ENCODE results near the gene OR5B3.
"Not testable (repeated sequence)": the region's sequence is repeated elsewhere in the genome, so short reads cannot be mapped to it uniquely, and the experiment has no call there.

The OR5B3 gene

DNA sequence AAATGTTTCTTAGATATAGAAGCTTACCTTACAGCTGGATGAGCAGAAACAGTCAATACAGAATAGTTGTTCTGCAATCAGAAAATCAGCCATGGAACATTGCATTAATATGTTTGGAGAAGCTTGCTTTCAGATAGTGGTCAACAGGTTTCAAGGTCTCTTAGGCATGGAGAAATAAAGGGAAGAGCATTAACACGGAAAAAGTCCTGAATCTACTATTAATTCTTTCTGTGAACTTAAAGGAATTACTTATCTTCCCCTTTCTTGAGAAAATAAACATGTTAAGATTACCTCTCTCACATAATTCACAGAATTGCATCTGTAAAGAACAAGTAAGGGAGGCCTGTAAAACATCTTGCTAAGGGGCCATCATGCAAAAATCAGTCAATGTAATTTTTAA is at the start of gene OR5B3:
TSS of gene OR5B3 (minus strand) at position 101 of the 400 bp plus-strand sequence. CDS start 3,465 bp downstream, outside the sequence.
- DNase-seq, result no peak

GRCh38 chr11:58451585-58451984 is 44.9 kb upstream of the OR5B3 start:
- no peak for DNase-seq

- no peak for DNase-seq
These were observed 39.6 kb upstream of the OR5B3 start for GRCh38 chr11:58446294-58446693.

DNA sequence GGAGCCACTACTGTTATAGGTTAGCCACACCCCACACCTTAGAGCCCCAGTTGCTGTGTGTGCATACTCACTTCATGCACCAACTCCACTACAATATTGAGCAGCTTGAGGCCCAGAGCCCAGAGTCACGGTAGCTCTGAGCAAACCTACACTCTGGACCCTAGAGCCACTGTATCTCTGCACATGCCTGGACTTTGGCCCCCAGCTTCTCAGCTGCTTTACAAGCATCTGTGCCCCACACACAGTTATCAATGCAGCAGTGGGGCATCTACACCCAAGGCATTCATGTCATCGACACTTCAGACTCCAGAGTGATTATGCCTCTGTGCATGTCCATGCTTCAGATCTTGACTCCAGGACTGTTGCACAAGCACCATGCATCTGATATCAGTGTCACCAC is 37.6 kb upstream of the OR5B3 start:
- DNase-seq, result no peak

DNA sequence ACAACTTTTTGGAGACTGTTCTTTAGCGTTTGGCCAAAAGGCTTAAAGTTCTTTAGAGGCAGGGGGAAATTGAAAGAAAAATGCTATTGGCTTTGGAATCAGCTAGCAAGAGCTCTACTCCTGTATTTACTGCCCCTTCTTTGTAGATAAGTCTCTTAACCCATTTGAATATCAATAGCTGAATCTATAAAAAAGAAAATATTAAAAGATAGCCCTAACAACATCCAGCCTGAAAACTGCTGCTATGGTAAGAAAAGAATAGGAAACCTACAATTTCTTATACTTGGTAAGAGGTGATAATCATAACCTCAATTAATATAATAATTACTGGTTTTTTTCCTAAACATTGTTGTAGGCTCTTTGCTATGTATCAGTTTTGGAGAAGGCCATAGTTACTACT is 35.5 kb upstream of the OR5B3 start, which contains the start of gene OR5B12:
TSS of gene OR5B12 (minus strand) at position 101 of the 400 bp plus-strand sequence. CDS start 2,085 bp downstream, outside the sequence.
- no peak for DNase-seq

DNA sequence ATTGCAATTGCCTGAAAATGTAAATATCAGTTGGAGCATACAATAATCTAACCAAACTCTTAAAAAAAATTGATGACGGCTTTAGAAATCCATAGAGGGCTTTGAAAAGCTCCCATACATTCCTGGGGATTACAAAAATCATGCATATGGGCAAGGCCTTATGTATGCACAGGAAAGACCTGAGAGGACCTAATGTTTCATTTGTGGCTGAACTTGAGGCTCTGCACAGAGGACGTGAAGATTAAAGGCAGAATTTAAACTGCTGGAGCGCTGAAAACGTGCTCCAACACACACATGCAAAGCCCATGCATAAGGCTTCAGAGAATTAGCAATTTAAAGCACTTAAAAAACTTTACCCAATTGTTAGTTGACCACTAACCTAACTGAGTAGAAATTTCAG is 31.8 kb upstream of the OR5B3 start:
- DNase-seq, result no peak

DNA sequence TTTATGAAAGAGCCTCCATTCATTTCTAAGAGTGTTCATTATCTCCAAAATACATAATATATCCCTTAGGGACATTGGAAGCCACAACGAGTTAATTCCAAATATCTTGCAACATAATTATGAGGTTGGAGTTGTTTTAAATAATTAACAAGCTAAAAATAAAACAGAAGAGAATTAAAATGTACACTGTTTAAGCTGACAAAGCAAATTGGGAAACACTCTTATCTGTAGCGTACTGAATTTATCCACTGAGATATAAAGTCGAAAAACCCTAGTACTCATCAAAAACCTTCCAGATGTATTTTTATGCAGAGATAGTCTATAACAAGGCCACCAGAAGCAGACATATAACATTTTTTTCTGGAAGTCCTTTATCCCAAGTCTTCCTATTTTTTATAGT is 27.5 kb upstream of the OR5B3 start:
- DNase-seq, result no peak

DNA sequence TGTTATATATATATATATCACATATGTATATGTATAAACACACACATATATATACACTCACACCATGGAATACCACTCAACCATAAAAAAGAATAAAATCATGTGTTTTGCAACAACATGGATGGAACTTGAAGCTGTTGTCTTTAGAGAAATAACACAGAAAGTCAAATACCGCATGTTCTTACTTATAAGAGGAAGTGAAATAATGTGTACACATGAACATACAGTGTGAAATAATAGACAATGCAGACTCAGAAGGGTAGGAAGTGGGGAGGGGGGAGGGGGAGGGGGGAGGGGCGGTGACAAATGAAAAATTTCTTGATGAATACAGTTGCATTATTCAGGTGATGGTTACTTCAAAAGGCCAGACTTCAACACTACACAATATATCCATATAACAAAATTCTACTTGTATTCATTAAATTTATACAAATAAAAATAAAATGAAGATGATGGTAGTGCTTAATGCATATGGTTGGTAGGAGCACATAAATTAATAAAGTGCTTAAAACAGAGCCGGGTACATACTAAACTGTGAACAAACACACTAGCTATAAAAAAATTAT is 27.0 kb upstream of the OR5B3 start:
- no peak for DNase-seq

DNA sequence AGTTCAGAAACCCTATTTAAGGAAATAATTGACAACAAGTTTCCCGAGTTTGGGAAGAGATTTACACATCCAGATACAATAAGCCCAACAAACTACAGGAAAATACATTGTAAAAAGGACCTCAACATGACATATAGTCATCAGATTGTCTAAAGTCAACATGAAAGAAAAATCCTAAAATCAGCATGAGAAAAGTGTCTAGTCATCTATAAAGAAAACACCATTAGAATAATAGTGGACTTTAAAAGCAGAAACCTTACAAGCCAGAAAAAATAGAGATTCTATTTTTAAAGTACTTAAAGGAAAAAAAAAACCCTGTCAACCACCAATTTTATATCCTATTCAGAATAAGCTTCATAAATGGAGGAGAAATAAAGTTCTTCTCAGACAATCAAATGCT is 22.6 kb upstream of the OR5B3 start:
- DNase-seq, result no peak

DNA sequence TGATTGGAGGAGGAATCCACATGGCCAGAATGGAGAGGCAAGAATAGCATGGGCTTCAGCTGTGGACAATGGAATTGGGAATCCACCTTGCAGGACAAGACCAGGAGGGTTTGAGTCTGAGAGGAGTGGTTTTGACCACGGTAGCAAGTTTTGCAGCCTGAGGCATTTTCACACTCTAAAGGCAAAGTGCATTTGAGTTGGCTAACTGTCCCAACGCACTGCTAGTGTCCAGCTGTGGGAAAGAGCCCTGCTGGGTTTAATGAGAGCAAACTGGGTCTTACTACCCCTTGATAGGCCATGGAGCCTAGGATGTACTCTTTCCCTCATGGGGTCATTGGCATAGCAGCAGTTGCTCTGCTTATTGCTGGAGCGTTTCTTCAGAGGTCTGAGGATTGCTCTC is 21.3 kb upstream of the OR5B3 start, which contains the start of gene OR5B2:
TSS of gene OR5B2 (minus strand) at position 101 of the 400 bp plus-strand sequence. CDS start 4,860 bp downstream, outside the sequence.
- DNase-seq, result no peak

DNA sequence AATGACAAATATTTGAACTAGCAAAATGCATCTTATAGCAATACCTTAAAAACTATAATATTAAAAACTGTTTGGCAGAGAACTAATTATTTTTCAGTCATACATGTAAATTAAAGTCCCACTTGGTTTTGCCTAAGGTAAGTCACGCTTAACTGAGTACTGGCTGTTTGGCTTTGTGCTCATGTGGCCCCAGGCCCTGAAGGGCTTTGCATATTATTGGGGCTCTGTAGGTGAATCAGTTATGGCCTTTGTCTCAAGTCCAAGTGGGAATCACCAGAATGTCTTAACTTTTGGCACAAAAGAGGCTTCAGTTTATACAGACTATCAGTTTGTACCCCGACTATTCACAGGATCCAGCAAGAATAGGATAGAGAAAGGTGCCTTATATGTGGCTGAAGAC is 7.1 kb downstream of the OR5B3 start:
- not testable (repeated sequence) for DNase-seq

DNA sequence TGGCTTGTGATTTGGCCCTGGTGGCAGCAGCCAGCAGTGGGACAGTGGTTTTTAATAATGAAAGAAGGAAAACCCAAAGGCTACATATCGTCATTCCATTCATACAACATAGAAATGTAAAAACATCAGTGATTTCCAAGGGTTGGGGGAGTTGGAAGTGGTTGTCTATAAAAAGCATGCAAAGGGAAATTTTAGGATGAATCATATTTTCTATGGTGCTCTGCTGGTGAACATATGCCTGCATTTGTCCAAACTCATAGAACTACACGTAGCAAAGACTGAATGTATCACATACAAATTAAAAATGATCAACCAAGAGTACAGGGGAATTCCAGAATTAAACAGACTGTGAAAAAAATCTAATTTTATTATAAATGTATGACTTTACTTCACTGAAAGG is 11.1 kb downstream of the OR5B3 start:
- DNase-seq, result no peak

DNA sequence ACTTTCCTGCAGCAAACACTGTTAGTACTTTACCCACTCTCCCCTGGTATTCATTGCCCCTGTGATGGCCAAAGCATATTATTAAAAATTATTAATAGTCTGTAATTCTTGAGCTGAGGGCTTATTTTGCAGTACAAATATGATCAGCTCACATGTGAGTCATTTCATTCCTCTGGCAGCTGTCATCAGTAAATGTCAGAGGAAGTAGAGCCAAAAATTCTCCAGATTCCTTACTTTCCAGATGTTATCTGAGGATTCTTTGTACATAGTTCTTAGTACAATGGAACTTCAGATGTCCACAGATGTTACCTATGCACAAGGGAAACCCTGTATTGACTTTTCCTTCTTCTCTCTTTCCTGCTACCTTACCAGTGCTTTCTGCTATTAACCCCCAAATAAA is 12.5 kb downstream of the OR5B3 start:
- no peak for DNase-seq

- no peak for DNase-seq
These were observed 13.9 kb downstream of the OR5B3 start for GRCh38 chr11:58392746-58393145.

GRCh38 chr11:58391879-58392278 is 14.8 kb downstream of the OR5B3 start:
- DNase-seq, result no peak

DNA sequence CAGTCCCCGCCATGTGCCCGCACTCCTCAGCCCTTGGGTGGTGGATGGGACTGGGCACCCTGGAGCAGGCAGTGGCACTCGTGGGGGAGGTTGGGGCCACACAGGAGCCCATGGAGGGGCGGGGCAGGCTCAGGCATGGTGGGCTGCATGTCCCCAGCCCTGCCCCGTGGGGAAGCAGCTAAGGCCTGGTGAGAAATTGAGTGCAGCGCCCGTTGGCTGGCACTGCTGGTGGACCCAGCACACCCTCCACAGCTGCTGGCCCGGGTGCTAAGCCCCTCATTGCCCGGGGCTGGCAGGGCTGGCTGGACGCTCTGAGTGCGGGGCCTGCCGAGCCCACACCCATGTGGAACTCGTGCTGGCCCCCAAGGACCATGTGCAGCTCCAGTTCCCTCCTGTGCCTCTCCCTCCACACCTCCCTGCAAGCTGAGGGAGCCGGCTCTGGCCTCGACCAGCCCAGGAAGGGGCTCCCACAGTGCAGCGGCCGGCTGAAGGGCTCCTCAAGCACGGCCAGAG is 16.1 kb downstream of the OR5B3 start:
- no peak for DNase-seq

GRCh38 chr11:58358969-58359368 is 47.7 kb downstream of the OR5B3 start, which contains the start of gene OR5B17:
Gene OR5B17, minus strand, starts transcription at chr11:58359069. Its CDS starts 0 bp downstream, at chr11:58359069.
- DNase-seq, result no peak

DNA sequence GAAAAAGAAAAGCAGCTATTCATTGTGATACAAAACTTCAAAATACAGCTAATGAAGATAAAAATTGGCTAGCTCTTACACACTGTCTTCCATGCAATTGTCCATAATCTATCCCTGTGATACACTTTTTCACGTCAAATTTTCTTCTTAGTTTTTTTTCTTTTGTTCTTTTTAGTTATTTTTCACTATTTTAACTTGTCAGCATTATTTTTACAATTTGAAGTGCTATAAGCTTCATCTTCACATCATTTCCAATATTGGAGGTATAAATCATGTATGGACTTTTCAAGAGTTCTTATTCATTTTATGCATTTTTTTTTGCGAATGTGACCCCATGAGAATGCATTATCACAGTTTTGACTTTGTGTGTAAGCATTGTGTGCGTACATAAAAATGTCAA is 51.9 kb downstream of the OR5B3 start:
- DNase-seq, result no peak
